Panc1 (cell line): ENCODE data around the gene FADD. TPM values are rescaled to one million over a fixed set of nuclear protein-coding genes. Genes with fewer than 3 reads are reported as not detected.

Experiments used
- ATAC-seq: fragments of 200-7000 bp; cut with Tn5 transposase; 2 replicates; pipeline ENCODE4 v1.9.1; 2020; ENCODE audit warnings: mild to moderate bottlenecking, moderate library complexity
- BruUV-seq: library from RNA; stranded (reverse); fragments of 400-500 nt; replicated peaks from 2 replicates; lab custom pipeline; 2021; lab: Mats Ljungman, UMichigan
- CTCF ChIA-PET: fragments of 300-600 bp; sonication (Branson Sonifier 250); formaldehyde crosslinking; loops from one replicate; lab custom pipeline; 2022; ENCODE audit warnings: antibody characterized with exemption; lab: Charles Lee
- POLR2A ChIA-PET: fragments of 300-600 bp; sonication (Branson Sonifier 250); formaldehyde crosslinking; loops from one replicate; lab custom pipeline; 2022; ENCODE audit warnings: antibody characterized with exemption; lab: Charles Lee
- DNase-seq: peaks from one replicate; pipeline ENCODE4 v3.0.0-alpha.2; 2010; ENCODE audit warnings: low read depth, low spot score
- H3K27ac ChIP-seq: 2 replicates; pipeline ENCODE4 v1.5.1; 2011; ENCODE audit warnings: mild to moderate bottlenecking, low read length, inconsistent platforms
- H3K27me3 ChIP-seq: fragments of 200-500 bp; sonication (Bioruptor generic); 2 replicates; pipeline ENCODE4 v1.6.0; 2014; ENCODE audit warnings: low read length, inconsistent platforms; ENCODE audit not compliant: control insufficient read depth, insufficient read depth
- H3K36me3 ChIP-seq: fragments of 200-500 bp; sonication (Bioruptor generic); 2 replicates; pipeline ENCODE4 v1.5.1; 2014; ENCODE audit warnings: inconsistent platforms, mild to moderate bottlenecking, low read length, moderate library complexity; ENCODE audit not compliant: control insufficient read depth, insufficient read depth
- H3K4me1 ChIP-seq: 2 replicates; pipeline ENCODE4 v1.5.1; 2011; ENCODE audit warnings: inconsistent platforms, mild to moderate bottlenecking, low read length, moderate library complexity; ENCODE audit not compliant: control insufficient read depth, insufficient read depth
- H3K4me3 ChIP-seq, 2 experiments: 2 replicates each; pipeline ENCODE4 v1.5.1; 2011 to 2012; ENCODE audit warnings: low read depth in 2 of 2, low read length in 2 of 2, mild to moderate bottlenecking in 2 of 2, inconsistent platforms in 1 of 2, moderate library complexity in 1 of 2
- H3K9me3 ChIP-seq: fragments of 200-500 bp; sonication (Bioruptor generic); 2 replicates; pipeline ENCODE4 v1.5.1; 2014; ENCODE audit warnings: low read depth, mild to moderate bottlenecking, inconsistent platforms, low read length, moderate library complexity; ENCODE audit not compliant: control insufficient read depth, insufficient read depth
- POLR2AphosphoS5 ChIP-seq: IDR thresholded peaks from 2 replicates; pipeline ENCODE4 v1.6.1; 2012; ENCODE audit warnings: mild to moderate bottlenecking, low read depth, low read length, moderate library complexity
- SIN3A ChIP-seq: IDR thresholded peaks from 2 replicates; pipeline ENCODE4 v1.6.1; 2012; ENCODE audit warnings: low read depth, mild to moderate bottlenecking, low read length, moderate library complexity, borderline replicate concordance; ENCODE audit not compliant: insufficient read depth
- TCF7L2 ChIP-seq: IDR thresholded peaks from 2 replicates; pipeline ENCODE4 v1.6.1; 2011; ENCODE audit warnings: mild to moderate bottlenecking, low read depth, low read length, inconsistent platforms
- in situ Hi-C: cut with HindIII; loops from 2 replicates; pipeline ENCODE4 v1.10.0; 2016; ENCODE audit warnings: low sequenced_read_pairs, low pct_unique_long_range_greater_than_20kb
- intact Hi-C: fragments of 100-400 bp; cut with micrococcal nuclease; formaldehyde crosslinking; loops from one replicate; pipeline ENCODE4 v1.10.0; 2022; ENCODE audit not compliant: unreplicated experiment
- total RNA-seq: library from RNA; stranded (reverse); gene quantifications from one replicate; pipeline ENCODE4 v1.2.1, GENCODE V29; 2021; ENCODE audit not compliant: unreplicated experiment
- TF ChIP-seq, protein P1 (sequence below), 2 experiments: IDR thresholded peaks; 2 replicates each; pipeline ENCODE4 v1.6.1; 2011 to 2012; ENCODE audit warnings: low read depth in 2 of 2, control low read depth in 1 of 2, low read length in 1 of 2, mild to moderate bottlenecking in 1 of 2, moderate library complexity in 1 of 2; ENCODE audit not compliant: insufficient read depth in 1 of 2
- TF ChIP-seq, protein P2 (sequence below): fragments of 450-650 bp; IDR thresholded peaks from 2 replicates; pipeline ENCODE4 v1.5.1; 2017; ENCODE audit warnings: mild to moderate bottlenecking

FADD gene
- total RNA-seq, 1 experiment from 2014 or later, result 47.3 TPM

DNA sequence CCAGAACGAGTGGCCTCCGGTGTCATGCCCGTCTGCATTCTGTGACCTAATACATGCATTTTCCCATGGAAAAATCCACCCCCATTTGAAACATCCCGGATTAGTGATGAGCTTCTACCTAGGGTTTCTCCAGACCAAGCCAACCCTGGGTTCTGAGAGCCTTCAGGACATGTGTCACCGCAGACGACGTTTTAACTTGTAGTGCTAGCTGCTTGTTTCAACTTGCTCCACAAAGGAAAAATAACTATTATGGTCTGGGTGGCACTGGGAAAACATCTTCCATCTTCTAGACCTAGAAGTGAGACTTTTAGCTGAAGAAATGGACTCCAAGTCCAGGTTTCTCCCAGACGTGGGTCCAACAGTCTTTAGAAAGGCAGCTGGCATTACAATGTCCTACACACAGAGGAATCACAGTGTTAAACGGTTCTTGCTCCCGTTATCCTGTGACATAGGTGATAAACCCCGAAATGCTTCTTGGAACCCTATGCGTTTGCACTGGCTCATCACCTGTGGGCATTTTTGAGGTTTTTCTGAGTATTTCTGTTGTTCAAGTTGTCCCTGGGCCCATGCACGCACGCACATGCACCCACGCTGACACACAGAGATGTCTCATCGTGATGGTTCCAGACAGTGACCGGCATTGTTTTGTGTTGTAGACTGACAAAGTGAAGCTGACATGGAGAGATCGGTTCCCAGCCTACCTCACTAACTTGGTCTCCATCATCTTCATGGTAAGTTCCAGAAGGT is 46.6 kb upstream of the FADD start:
- Histone ChIP-seq H3K36me3 (no peaks in the 10 kb centered on the region), H3K4me1 (peaks cover 16% of the 10 kb centered on the region), H3K27me3 (no peaks in the 10 kb centered on the region), H3K27ac (no peak overlapping the region), H3K9me3 (no peaks in the 10 kb centered on the region), H3K4me3 (no peak overlapping the region)
- ATAC-seq (no peak), DNase-seq (no peak)
- intact Hi-C loops (no loop called here), in situ Hi-C loops (no loop called here)
- TF ChIP-seq POLR2AphosphoS5 (no peak), SIN3A (no peak), TCF7L2 (no peak)
- TF ChIP-seq, protein P1, sequence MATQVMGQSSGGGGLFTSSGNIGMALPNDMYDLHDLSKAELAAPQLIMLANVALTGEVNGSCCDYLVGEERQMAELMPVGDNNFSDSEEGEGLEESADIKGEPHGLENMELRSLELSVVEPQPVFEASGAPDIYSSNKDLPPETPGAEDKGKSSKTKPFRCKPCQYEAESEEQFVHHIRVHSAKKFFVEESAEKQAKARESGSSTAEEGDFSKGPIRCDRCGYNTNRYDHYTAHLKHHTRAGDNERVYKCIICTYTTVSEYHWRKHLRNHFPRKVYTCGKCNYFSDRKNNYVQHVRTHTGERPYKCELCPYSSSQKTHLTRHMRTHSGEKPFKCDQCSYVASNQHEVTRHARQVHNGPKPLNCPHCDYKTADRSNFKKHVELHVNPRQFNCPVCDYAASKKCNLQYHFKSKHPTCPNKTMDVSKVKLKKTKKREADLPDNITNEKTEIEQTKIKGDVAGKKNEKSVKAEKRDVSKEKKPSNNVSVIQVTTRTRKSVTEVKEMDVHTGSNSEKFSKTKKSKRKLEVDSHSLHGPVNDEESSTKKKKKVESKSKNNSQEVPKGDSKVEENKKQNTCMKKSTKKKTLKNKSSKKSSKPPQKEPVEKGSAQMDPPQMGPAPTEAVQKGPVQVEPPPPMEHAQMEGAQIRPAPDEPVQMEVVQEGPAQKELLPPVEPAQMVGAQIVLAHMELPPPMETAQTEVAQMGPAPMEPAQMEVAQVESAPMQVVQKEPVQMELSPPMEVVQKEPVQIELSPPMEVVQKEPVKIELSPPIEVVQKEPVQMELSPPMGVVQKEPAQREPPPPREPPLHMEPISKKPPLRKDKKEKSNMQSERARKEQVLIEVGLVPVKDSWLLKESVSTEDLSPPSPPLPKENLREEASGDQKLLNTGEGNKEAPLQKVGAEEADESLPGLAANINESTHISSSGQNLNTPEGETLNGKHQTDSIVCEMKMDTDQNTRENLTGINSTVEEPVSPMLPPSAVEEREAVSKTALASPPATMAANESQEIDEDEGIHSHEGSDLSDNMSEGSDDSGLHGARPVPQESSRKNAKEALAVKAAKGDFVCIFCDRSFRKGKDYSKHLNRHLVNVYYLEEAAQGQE (IDR thresholded peaks at IDR 0.05; ENCODE audit: insufficient read depth in 1 of 2, low read depth in 2 of 2, low read length in 1 of 2), result no peak
- TF ChIP-seq, protein P2, sequence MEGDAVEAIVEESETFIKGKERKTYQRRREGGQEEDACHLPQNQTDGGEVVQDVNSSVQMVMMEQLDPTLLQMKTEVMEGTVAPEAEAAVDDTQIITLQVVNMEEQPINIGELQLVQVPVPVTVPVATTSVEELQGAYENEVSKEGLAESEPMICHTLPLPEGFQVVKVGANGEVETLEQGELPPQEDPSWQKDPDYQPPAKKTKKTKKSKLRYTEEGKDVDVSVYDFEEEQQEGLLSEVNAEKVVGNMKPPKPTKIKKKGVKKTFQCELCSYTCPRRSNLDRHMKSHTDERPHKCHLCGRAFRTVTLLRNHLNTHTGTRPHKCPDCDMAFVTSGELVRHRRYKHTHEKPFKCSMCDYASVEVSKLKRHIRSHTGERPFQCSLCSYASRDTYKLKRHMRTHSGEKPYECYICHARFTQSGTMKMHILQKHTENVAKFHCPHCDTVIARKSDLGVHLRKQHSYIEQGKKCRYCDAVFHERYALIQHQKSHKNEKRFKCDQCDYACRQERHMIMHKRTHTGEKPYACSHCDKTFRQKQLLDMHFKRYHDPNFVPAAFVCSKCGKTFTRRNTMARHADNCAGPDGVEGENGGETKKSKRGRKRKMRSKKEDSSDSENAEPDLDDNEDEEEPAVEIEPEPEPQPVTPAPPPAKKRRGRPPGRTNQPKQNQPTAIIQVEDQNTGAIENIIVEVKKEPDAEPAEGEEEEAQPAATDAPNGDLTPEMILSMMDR, result no peak
- BruUV-seq, result no TSS peak
- POLR2A ChIA-PET, result no interaction called here
- CTCF ChIA-PET, result no interaction called here

DNA sequence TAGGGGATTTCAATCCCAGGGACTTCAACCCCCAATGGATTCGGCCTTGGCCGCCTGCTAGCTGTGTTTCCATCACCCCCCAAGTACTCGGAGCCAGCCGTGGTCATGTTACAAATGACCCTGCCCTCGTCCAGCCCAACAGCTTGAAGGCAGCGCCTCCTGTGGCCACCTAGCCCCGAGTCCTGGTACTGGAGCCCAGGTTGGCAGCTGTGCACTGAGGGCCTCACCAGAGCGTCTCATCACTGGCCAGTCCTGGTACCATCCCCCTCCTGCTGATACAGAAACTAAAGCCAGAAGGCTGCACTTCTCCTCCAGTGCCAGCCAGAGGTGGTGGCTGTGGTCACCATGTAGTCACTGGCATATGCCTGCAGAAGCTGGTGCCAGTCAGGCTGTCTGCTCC is 44.9 kb upstream of the FADD start:
- Histone ChIP-seq H3K4me1 (peaks cover 16% of the 10 kb centered on the region), H3K27ac (no peak overlapping the region), H3K9me3 (no peaks in the 10 kb centered on the region), H3K27me3 (no peaks in the 10 kb centered on the region), H3K36me3 (no peaks in the 10 kb centered on the region), H3K4me3 (no peak overlapping the region)
- ATAC-seq (peak; percentile 55), DNase-seq (no peak)
- in situ Hi-C loops, result no loop called here
- no TSS peak for BruUV-seq
- TF ChIP-seq, protein P1 (IDR thresholded peaks at IDR 0.05; ENCODE audit: insufficient read depth in 1 of 2, low read depth in 2 of 2, low read length in 1 of 2), result no peak
- ChIA-PET CTCF (interaction anchor here (1.1 to 1.2 kb wide), 2 partner anchors 14 to 16 kb away, joined by 3 read pairs; no protein-coding TSS in a partner anchor), POLR2A (interaction anchor here (0.5 kb wide), 1 partner anchor 12 kb away, joined by 4 read pairs; no protein-coding TSS in a partner anchor)
- intact Hi-C loops, result no loop called here
